ENCODE results near the gene PTAFR.
"Not testable (repeated sequence)": the region's sequence is repeated elsewhere in the genome, so short reads cannot be mapped to it uniquely, and the experiment has no call there.

The PTAFR gene

GRCh38 chr1:28143496-28144202, 32.8 kb downstream of the PTAFR start:
- no peak for DNase-seq

- no peak for DNase-seq
Observed at GRCh38 chr1:28141685-28142084, 34.8 kb downstream of the PTAFR start.

- not testable (repeated sequence) for DNase-seq
Observed at GRCh38 chr1:28139866-28140265, 36.6 kb downstream of the PTAFR start.

- no peak for DNase-seq
Observed at GRCh38 chr1:28139025-28139712, 37.3 kb downstream of the PTAFR start.

- DNase-seq, result no peak
Observed at GRCh38 chr1:28136922-28137613, 39.4 kb downstream of the PTAFR start.

GRCh38 chr1:28136169-28136921, 40.1 kb downstream of the PTAFR start:
- no peak for DNase-seq

GRCh38 chr1:28135371-28136168, 40.9 kb downstream of the PTAFR start:
- no peak for DNase-seq

GRCh38 chr1:28134651-28135207, 41.8 kb downstream of the PTAFR start:
- no peak for DNase-seq

- DNase-seq, result no peak
Observed at GRCh38 chr1:28132171-28133167, 44.0 kb downstream of the PTAFR start.

GRCh38 chr1:28130901-28131300, 45.6 kb downstream of the PTAFR start:
- no peak for DNase-seq

- DNase-seq, result no peak
Observed at GRCh38 chr1:28129150-28129549, 47.3 kb downstream of the PTAFR start.

- DNase-seq, result no peak
Observed at GRCh38 chr1:28127617-28128257, 48.8 kb downstream of the PTAFR start.

- DNase-seq, result no peak
Observed at GRCh38 chr1:28126783-28127490, 49.6 kb downstream of the PTAFR start.

- no peak for DNase-seq
Observed at GRCh38 chr1:28126212-28126611, 50.3 kb downstream of the PTAFR start.

GRCh38 chr1:28123461-28123961, 53.0 kb downstream of the PTAFR start:
- no peak for DNase-seq

- DNase-seq, result no peak
Observed at GRCh38 chr1:28122183-28122582, 54.3 kb downstream of the PTAFR start.

GRCh38 chr1:28119556-28119955, 56.9 kb downstream of the PTAFR start:
- DNase-seq, result no peak

- no peak for DNase-seq
Observed at GRCh38 chr1:28118640-28119307, 57.7 kb downstream of the PTAFR start.

GRCh38 chr1:28115267-28115666, 61.2 kb downstream of the PTAFR start:
- no peak for DNase-seq

All from DMS153 (cell line).